HUES64 (cell line): ENCODE measurements around the gene RIMOC1.

Experiments used
- H3K27ac ChIP-seq: 2 replicates; pipeline ENCODE4 v1.7.0; 2013; ENCODE audit warnings: low read depth, low read length, inconsistent platforms
- H3K27me3 ChIP-seq: 2 replicates; pipeline ENCODE4 v1.6.1; 2013; ENCODE audit warnings: mild to moderate bottlenecking, low read length; ENCODE audit not compliant: insufficient read depth
- H3K36me3 ChIP-seq: 2 replicates; pipeline ENCODE4 v1.6.1; 2013; ENCODE audit warnings: mild to moderate bottlenecking, low read length; ENCODE audit not compliant: insufficient read depth
- H3K4me1 ChIP-seq: 2 replicates; pipeline ENCODE4 v1.6.1; 2013; ENCODE audit warnings: mild to moderate bottlenecking, low read length, moderate library complexity; ENCODE audit not compliant: insufficient read depth
- H3K4me3 ChIP-seq: 2 replicates; pipeline ENCODE4 v1.5.1; 2013; ENCODE audit warnings: mild to moderate bottlenecking, low read length, moderate library complexity
- H3K9ac ChIP-seq: 2 replicates; pipeline ENCODE4 v1.6.1; 2013; ENCODE audit warnings: mild to moderate bottlenecking, low read depth, low read length
- H3K9me3 ChIP-seq: 2 replicates; pipeline ENCODE4 v1.6.1; 2013; ENCODE audit warnings: low read depth, low read length; ENCODE audit not compliant: insufficient read depth
- WGBS: fragments of 150-250, 120-280 bp; methylation state at CpG from one replicate; pipeline ENCODE4 v1.1.7; 2013; ENCODE audit warnings: missing lambda C conversion rate; 5-methylcytosine and 5-hydroxymethylcytosine counted together

Gene RIMOC1

DNA sequence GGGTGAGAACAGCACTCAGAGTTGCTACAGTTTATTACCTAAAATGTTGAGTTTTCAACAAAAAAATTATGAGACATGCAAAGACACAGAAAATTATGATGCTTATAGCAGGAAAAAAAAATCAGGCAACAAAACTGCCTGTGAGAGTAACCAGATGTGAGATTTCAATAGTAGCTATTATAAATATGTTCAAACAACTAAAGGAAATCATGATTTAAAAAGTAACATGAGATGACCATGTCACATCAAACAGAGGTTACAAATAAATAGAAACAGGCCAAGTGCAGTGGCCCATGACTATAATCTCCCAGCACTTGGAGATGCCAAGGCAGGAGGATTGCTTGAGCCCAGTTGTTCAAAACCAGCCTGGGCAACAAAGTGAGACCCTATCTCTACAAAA, 12.1 kb upstream of the RIMOC1 start:
- Histone ChIP-seq H3K27ac (no peak overlapping the region), H3K4me3 (no peak overlapping the region), H3K27me3 (no peaks in the 10 kb centered on the region), H3K36me3 (no peaks in the 10 kb centered on the region), H3K9ac (no peak overlapping the region), H3K4me1 (no peaks in the 10 kb centered on the region), H3K9me3 (peaks cover 2% of the 10 kb centered on the region; the same call in 1 of the 2 replicates)

DNA sequence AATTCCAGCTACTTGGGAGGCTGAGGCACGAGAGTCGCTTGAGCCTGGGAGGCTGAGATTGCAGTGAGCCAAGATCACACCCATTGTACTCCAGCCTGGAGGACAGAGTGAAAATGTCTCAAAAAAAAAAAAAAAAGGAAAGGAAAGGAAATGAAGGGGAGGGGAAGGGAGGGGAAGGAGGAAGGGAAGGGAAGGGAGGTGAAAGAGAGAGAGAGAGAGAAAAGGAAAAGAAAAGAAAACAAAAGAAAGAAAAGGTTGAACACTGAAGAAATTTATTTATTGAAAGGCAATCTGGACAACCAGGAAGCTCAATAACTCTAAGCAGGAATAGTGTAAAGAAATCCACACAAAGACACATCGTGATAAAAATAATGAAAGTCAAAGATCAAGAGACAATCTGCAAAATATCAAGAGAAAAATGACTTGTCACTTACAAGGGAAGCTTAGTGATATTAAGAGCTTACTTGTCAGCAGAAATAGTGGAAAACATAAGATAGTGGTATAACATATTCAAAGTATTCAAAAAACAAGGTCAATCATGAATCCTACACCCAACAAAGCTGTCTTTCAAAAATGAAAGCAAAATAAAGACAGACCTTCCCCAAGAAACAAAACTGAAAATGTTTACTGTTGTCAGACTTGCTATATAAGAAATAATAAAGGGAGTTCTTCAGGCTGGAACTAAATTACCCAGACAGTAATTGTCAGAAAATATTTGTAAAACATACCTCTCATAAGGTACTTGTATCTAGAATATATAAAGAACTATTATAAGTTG, 10.9 kb upstream of the RIMOC1 start:
- Histone ChIP-seq H3K9ac (no peak overlapping the region), H3K4me1 (no peaks in the 10 kb centered on the region), H3K36me3 (no peaks in the 10 kb centered on the region), H3K4me3 (no peak overlapping the region), H3K27me3 (no peaks in the 10 kb centered on the region), H3K9me3 (no peaks in the 10 kb centered on the region), H3K27ac (no peak overlapping the region)
- WGBS: 94% methylated on average over 2 of the region's 3 CpGs

DNA sequence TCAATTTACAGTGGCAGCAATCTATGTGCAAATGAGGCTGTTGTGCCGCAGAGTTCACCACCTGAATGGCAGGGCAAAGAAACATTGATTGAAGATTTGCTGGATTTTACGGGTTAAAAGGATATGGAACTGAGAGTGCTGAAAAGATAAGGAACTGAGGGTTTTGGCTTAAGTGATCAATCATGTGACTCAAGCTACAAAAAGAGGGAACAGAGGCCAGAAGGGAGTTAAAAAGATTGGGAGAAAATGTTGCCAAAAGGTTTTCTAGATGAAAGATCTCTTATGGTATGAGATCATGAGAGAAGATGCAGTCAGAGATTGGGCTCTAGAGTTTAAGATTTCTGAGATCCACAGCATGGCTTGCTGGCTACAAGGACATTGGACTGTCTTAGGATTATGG, 7.9 kb upstream of the RIMOC1 start:
- no peaks in the 10 kb centered on the region for H3K9me3 ChIP-seq
- WGBS: 80% methylated on average over 2 of the region's 2 CpGs

DNA sequence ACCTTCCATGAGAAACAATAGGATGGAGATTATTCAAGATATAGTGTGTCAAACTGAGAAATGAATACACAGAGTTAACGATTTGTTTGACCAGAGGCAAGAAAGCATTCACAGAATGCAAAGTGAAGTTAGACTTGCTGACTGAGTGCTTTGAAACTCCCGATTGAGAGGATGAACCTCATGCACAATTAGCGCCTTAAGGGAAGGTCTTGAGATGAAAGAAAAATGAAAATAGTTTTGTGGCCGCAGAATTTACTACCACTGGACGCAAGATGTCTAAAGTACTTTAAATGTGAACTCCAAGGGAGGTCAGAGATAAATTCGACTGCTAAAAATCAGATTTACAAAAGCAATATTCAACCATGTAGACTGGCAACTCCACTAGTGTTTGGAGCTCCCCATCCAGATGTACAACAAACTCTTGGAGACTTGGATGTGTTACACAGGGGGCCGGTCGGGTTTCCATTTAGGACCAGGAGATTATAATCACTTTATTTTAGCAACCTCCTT, 707 bp upstream of the RIMOC1 start:
- H3K36me3 ChIP-seq: peaks cover 18% of the 10 kb centered on the region
- 51% methylated on average over 8 of the region's 8 CpGs for WGBS
- 0 out of 2 replicates have a peak overlapping the region, but pooled peaks have one; percentile 27 for H3K9ac ChIP-seq
- peak overlapping the region; percentile 86 for H3K4me3 ChIP-seq
- no peaks in the 10 kb centered on the region for H3K9me3 ChIP-seq
- H3K27me3 ChIP-seq: no peaks in the 10 kb centered on the region; the same call in 1 of the 2 replicates
- H3K4me1 ChIP-seq: peaks cover 9% of the 10 kb centered on the region; the same call in 1 of the 2 replicates
- H3K27ac ChIP-seq: peak overlapping the region; percentile 50; the same call in 1 of the 2 replicates

More for the DNA sequence above, 7.9 kb upstream of the RIMOC1 start:
- Histone ChIP-seq H3K27ac (no peak overlapping the region), H3K4me3 (no peak overlapping the region), H3K4me1 (no peaks in the 10 kb centered on the region), H3K36me3 (no peaks in the 10 kb centered on the region), H3K27me3 (no peaks in the 10 kb centered on the region), H3K9ac (no peak overlapping the region)

DNA sequence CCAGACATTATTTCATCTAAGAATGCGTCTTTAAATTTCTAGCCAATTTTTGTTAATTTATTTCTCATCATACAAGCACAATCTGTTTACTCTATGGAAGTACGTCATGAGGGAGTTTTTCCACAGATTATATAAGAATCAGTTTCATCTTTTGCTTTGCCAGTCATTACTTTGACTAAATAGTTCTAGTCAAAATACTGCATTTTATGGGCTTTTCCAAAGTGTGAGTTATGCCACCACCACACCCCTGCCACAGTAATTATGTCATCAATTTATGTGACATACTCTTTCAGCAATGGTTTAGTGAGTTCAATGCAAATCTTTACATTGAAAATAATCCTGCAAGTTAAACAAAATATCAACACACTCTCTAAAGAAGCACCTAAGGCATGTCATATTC, 2.0 kb downstream of the RIMOC1 start:
- peaks cover 9% of the 10 kb centered on the region; the same call in 1 of the 2 replicates for H3K4me1 ChIP-seq
- H3K9me3 ChIP-seq: no peaks in the 10 kb centered on the region
- WGBS: 100% methylated on average over 1 of the region's 2 CpGs
- H3K27me3 ChIP-seq: no peaks in the 10 kb centered on the region; the same call in 1 of the 2 replicates
- H3K27ac ChIP-seq: no peak overlapping the region
- H3K9ac ChIP-seq: no peak overlapping the region
- H3K36me3 ChIP-seq: peaks cover 45% of the 10 kb centered on the region
- no peak overlapping the region for H3K4me3 ChIP-seq

DNA sequence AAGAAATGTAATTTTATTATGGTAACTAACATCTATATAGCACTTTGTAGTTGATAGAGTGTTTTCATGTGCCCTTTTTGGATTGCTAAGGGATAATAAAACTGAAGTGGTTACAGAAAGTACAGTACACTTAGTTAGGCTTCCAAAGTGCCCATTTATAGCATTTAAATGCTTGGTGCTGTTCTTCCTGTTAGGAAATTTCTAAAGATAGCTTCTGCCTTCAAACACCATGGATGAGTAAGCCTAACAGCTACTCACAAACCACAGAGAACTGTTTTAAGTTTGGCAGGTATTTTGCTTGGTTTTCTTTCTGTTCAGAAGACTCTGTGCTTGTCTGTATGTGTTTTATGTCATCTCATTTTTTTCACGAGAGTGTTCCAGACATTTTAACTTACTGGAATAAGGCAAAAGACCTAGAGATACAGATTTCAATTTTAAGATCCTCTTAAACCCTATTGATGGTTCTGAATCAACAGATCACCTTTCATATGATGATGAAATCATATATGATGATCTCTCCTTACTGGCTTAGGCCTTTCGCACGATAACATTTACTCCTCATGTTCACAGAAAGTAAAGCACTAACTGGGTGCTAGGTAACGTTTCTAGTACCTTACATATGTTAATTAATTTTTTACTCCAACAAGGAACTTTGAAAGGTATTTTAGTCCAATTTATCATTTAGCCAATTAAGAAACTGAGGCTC, 4.4 kb downstream of the RIMOC1 start:
- H3K27ac ChIP-seq: no peak overlapping the region
- WGBS: 100% methylated on average over 3 of the region's 4 CpGs
- H3K27me3 ChIP-seq: no peaks in the 10 kb centered on the region
- H3K9ac ChIP-seq: no peak overlapping the region
- no peaks in the 10 kb centered on the region for H3K9me3 ChIP-seq
- H3K4me3 ChIP-seq: no peak overlapping the region
- peaks cover 9% of the 10 kb centered on the region; the same call in 1 of the 2 replicates for H3K4me1 ChIP-seq
- peaks cover 68% of the 10 kb centered on the region for H3K36me3 ChIP-seq

DNA sequence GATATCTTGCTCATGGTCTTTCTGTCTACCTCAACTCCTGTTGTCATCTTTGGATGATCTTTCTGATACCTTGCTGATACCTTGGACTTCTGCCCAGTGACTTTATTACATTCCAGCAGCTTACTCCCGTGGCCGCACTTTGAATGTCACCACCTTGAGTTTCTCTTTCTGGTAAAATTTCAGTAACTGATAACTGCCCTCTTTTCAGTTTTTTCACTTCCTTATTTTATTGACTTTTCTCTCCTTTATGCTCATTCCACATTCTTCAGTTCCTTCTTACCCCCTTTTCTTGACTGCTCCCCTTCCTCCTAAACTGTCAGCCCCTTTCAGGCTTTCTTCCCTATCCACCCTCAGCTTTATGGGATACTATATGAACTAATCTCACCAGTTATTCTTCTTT, 14.0 kb downstream of the RIMOC1 start:
- WGBS: 94% methylated on average over 2 of the region's 2 CpGs
- no peak overlapping the region for H3K4me3 ChIP-seq
- H3K4me1 ChIP-seq: peaks cover 13% of the 10 kb centered on the region; the same call in 1 of the 2 replicates
- H3K27me3 ChIP-seq: no peaks in the 10 kb centered on the region
- no peak overlapping the region for H3K9ac ChIP-seq
- H3K27ac ChIP-seq: no peak overlapping the region
- no peaks in the 10 kb centered on the region for H3K9me3 ChIP-seq
- peaks cover 84% of the 10 kb centered on the region for H3K36me3 ChIP-seq

DNA sequence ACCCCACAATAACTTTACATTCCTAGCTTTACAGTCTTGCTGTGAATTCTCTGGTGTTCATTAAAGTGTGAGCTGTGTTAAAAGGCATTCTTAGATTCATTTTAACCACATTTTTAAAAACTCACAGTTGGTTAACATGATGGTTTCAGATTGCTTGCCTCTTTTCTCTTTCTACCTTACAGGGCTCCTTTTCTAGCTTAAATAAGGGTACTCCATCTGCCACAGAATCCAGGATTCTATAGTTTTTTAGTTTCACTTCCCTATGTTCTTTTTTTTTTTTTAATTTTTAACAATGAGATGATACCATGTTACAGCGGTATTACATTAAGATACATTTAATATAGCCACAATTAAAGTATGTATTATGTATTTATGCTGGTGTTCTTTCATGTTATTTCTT, 17.0 kb downstream of the RIMOC1 start:
- H3K9ac ChIP-seq: no peak overlapping the region
- peak overlapping the region; percentile 21; the same call in 1 of the 2 replicates for H3K27ac ChIP-seq
- H3K4me1 ChIP-seq: peaks cover 13% of the 10 kb centered on the region; the same call in 1 of the 2 replicates
- no peaks in the 10 kb centered on the region for H3K9me3 ChIP-seq
- no peak overlapping the region for H3K4me3 ChIP-seq
- no CpG with 5 or more reads among the region's 1 CpG for WGBS
- H3K27me3 ChIP-seq: no peaks in the 10 kb centered on the region; the same call in 1 of the 2 replicates
- H3K36me3 ChIP-seq: peaks cover 53% of the 10 kb centered on the region

DNA sequence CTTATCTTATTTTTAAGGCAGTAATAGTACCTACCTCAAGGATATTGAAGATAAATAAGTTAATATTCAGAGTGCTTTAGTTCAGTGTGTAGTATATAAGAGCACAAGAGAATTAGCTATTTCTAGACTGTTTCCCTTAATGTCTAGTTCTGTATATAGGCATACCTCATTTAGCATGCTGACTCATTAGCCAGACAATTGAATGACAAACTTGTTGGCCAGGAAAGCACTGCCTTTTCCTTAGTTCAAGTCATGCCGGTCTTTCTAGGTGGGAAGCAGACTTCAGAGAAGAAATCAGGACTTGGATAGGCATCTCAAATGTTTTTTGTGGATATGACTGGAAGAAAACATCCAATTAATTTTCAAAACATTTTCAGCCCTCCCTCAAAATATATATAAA, 17.7 kb downstream of the RIMOC1 start:
- H3K27me3 ChIP-seq: no peaks in the 10 kb centered on the region; the same call in 1 of the 2 replicates
- H3K9me3 ChIP-seq: no peaks in the 10 kb centered on the region
- no peak overlapping the region for H3K4me3 ChIP-seq
- H3K9ac ChIP-seq: no peak overlapping the region
- H3K27ac ChIP-seq: no peak overlapping the region
- H3K36me3 ChIP-seq: peaks cover 46% of the 10 kb centered on the region
- H3K4me1 ChIP-seq: peaks cover 13% of the 10 kb centered on the region; the same call in 1 of the 2 replicates
- 75% methylated on average over 1 of the region's 1 CpG for WGBS

DNA sequence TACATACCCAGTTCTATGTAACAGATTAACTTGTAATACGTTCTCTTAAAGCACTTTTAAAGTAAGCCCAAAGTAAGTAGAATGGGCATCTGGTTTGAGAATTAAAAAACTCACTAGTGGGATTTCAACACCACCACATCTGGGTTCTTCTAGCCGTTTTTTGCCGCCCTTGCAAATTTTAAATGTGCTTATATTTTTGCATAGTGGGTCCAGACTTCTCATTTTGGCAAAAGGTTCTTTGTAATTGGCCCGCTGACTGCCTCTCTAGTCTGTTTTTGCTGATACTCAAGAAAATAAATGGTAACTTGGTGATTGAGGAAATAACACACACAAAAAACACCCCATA, 20.4 kb downstream of the RIMOC1 start:
- peaks cover 20% of the 10 kb centered on the region for H3K36me3 ChIP-seq

More for the DNA sequence above, 20.4 kb downstream of the RIMOC1 start:
- H3K27me3 ChIP-seq: no peaks in the 10 kb centered on the region; the same call in 1 of the 2 replicates
- no peak overlapping the region for H3K27ac ChIP-seq
- WGBS: 81% methylated on average over 3 of the region's 4 CpGs
- no peaks in the 10 kb centered on the region for H3K9me3 ChIP-seq
- H3K4me3 ChIP-seq: peak overlapping the region; percentile 65
- peak overlapping the region; percentile 83 for H3K9ac ChIP-seq
- peaks cover 13% of the 10 kb centered on the region; the same call in 1 of the 2 replicates for H3K4me1 ChIP-seq
